ENCODE results near the gene MICAL3. TPM values are rescaled to one million over a fixed set of nuclear protein-coding genes. Genes with fewer than 3 reads are reported as not detected.

Gene MICAL3
- total and polyA plus RNA-seq, 2 of the 8 experiments (the other 6 are each of a cell fraction or from before 2014, with no cell fraction given): 8.3 to 41.8 TPM

- no peak for TF ChIP-seq E2F6 (IDR thresholded peaks at IDR 0.05)
- TF ChIP-seq BCL11A (IDR thresholded peaks at IDR 0.05; ENCODE audit: low read depth in 2 of 2, low read length in 2 of 2): no peak
- no peak for TF ChIP-seq RFX5 (IDR thresholded peaks at IDR 0.05; ENCODE audit: borderline replicate concordance, low read depth, low read length)
Measured at GRCh38 chr22:17982572-17983141, 41.7 kb downstream of the MICAL3 start (continued).
